H9 (cell line): ENCODE measurements around the gene RCC1. TPM values are rescaled to one million over a fixed set of nuclear protein-coding genes. Genes with fewer than 3 reads are reported as not detected.
A peak's percentile ranks its signal among the peaks of the same experiment; 100 is the strongest.

Source experiments
- DNase-seq: peaks from one replicate; pipeline ENCODE4 v3.0.0-alpha.2; 2017
- H2AFZ ChIP-seq: one replicate; pipeline ENCODE4 v1.6.1; 2013; ENCODE audit warnings: mild to moderate bottlenecking, low read length, control low read depth, moderate library complexity
- H2AK5ac ChIP-seq: 2 replicates; pipeline ENCODE4 v1.6.1; 2013; ENCODE audit warnings: low read length, control low read depth, mixed read lengths; ENCODE audit not compliant: insufficient read length
- H2BK120ac ChIP-seq: one replicate; pipeline ENCODE4 v1.6.1; 2013; ENCODE audit warnings: low read depth, mild to moderate bottlenecking, low read length, control low read depth, inconsistent platforms; ENCODE audit not compliant: poor library complexity, severe bottlenecking
- H2BK12ac ChIP-seq: 2 replicates; pipeline ENCODE4 v1.6.1; 2013; ENCODE audit warnings: low read length, control low read depth, mixed read lengths, low read depth; ENCODE audit not compliant: insufficient read length
- H2BK15ac ChIP-seq: 2 replicates; pipeline ENCODE4 v1.6.1; 2013; ENCODE audit warnings: low read depth, low read length, control low read depth
- H2BK20ac ChIP-seq: one replicate; pipeline ENCODE4 v1.6.1; 2013; ENCODE audit warnings: low read depth, mild to moderate bottlenecking, low read length, control low read depth, inconsistent platforms; ENCODE audit not compliant: poor library complexity, severe bottlenecking
- H2BK5ac ChIP-seq: 2 replicates; pipeline ENCODE4 v1.6.1; 2013; ENCODE audit warnings: low read length, control low read depth, mixed read lengths; ENCODE audit not compliant: insufficient read length
- H3K14ac ChIP-seq: 2 replicates; pipeline ENCODE4 v1.6.1; 2013; ENCODE audit warnings: low read length, control low read depth; ENCODE audit not compliant: insufficient read depth
- H3K18ac ChIP-seq: 2 replicates; pipeline ENCODE4 v1.6.1; 2013; ENCODE audit warnings: low read depth, mild to moderate bottlenecking, mixed read lengths, low read length, control low read depth; ENCODE audit not compliant: insufficient read length
- H3K23ac ChIP-seq: 2 replicates; pipeline ENCODE4 v1.6.1; 2013; ENCODE audit warnings: low read length, control low read depth, mixed read lengths, low read depth; ENCODE audit not compliant: insufficient read length
- H3K23me2 ChIP-seq: 2 replicates; pipeline ENCODE4 v1.6.1; 2013; ENCODE audit warnings: low read depth, mild to moderate bottlenecking, mixed read lengths, low read length, control low read depth; ENCODE audit not compliant: insufficient read length, poor library complexity, severe bottlenecking
- H3K27ac ChIP-seq: 2 replicates; pipeline ENCODE4 v1.5.1; 2013; ENCODE audit warnings: low read length, control low read depth, mixed read lengths, low read depth; ENCODE audit not compliant: insufficient read length
- H3K27me3 ChIP-seq: 2 replicates; pipeline ENCODE4 v1.6.1; 2013; ENCODE audit warnings: low read length, control low read depth, inconsistent platforms; ENCODE audit not compliant: insufficient read depth
- H3K4ac ChIP-seq: 2 replicates; pipeline ENCODE4 v1.6.1; 2013; ENCODE audit warnings: low read depth, mild to moderate bottlenecking, control low read depth, inconsistent platforms, low read length, moderate library complexity
- H3K4me1 ChIP-seq: 2 replicates; pipeline ENCODE4 v1.6.1; 2013; ENCODE audit warnings: low read length, control low read depth, inconsistent platforms; ENCODE audit not compliant: insufficient read depth
- H3K4me2 ChIP-seq: 2 replicates; pipeline ENCODE4 v1.6.1; 2013; ENCODE audit warnings: low read length, control low read depth, mixed read lengths; ENCODE audit not compliant: insufficient read length, insufficient read depth
- H3K56ac ChIP-seq: 2 replicates; pipeline ENCODE4 v1.6.1; 2013; ENCODE audit warnings: low read depth, mild to moderate bottlenecking, mixed read lengths, low read length, control low read depth; ENCODE audit not compliant: insufficient read length
- H3K79me1 ChIP-seq: 2 replicates; pipeline ENCODE4 v1.6.1; 2013; ENCODE audit warnings: low read depth, mild to moderate bottlenecking, moderate library complexity, low read length, control low read depth, inconsistent platforms; ENCODE audit not compliant: insufficient read depth, poor library complexity, severe bottlenecking
- H3K79me2 ChIP-seq: 2 replicates; pipeline ENCODE4 v1.6.1; 2013; ENCODE audit warnings: low read length, control low read depth, inconsistent platforms; ENCODE audit not compliant: insufficient read depth
- H3K9ac ChIP-seq: 2 replicates; pipeline ENCODE4 v1.6.1; 2013; ENCODE audit warnings: low read length, control low read depth, mixed read lengths; ENCODE audit not compliant: insufficient read length; ENCODE audit errors: extremely low read depth
- H3K9me3 ChIP-seq: one replicate; pipeline ENCODE4 v1.6.1; 2013; ENCODE audit warnings: low read depth, low read length, inconsistent platforms; ENCODE audit not compliant: control insufficient read depth
- H3T11ph ChIP-seq: one replicate; pipeline ENCODE4 v1.6.1; 2013; ENCODE audit warnings: mild to moderate bottlenecking, low read length, control low read depth, inconsistent platforms
- H4K20me1 ChIP-seq: one replicate; pipeline ENCODE4 v1.6.1; 2013; ENCODE audit not compliant: control insufficient read depth, insufficient read length, insufficient read depth
- H4K5ac ChIP-seq: 2 replicates; pipeline ENCODE4 v1.6.1; 2013; ENCODE audit warnings: low read depth, mild to moderate bottlenecking, mixed read lengths, low read length, control low read depth; ENCODE audit not compliant: insufficient read length
- H4K8ac ChIP-seq: replicated peaks from 2 replicates; pipeline ENCODE4 v1.6.1; 2013; ENCODE audit warnings: low read length, control low read depth, mixed read lengths, low read depth; ENCODE audit not compliant: insufficient read length
- H4K91ac ChIP-seq: 2 replicates; pipeline ENCODE4 v1.6.1; 2013; ENCODE audit warnings: low read depth, mild to moderate bottlenecking, moderate library complexity, mixed read lengths, low read length, control low read depth; ENCODE audit not compliant: insufficient read length
- H3K27ac Mint-ChIP-seq, 3 experiments: 2 replicates in 2 of 3; 3 replicates in 1 of 3; pipeline ENCODE4 v1.8.0; 2020 to 2021; ENCODE audit warnings: mixed read lengths in 3 of 3, mild to moderate bottlenecking in 1 of 3, moderate library complexity in 1 of 3
- H3K27me3 Mint-ChIP-seq: 2 replicates; pipeline ENCODE4 v1.8.0; 2021; ENCODE audit warnings: low read depth, mild to moderate bottlenecking, moderate library complexity, mixed read lengths
- H3K36me3 Mint-ChIP-seq, 3 experiments: 2 replicates in 2 of 3; 3 replicates in 1 of 3; pipeline ENCODE4 v1.8.0; 2020 to 2021; ENCODE audit warnings: low read depth in 3 of 3, mixed read lengths in 3 of 3; ENCODE audit not compliant: insufficient read depth in 1 of 3
- H3K4me1 Mint-ChIP-seq, 2 experiments: 2 replicates each; pipeline ENCODE4 v1.8.0; 2020; ENCODE audit warnings: mixed read lengths in 2 of 2
- H3K4me3 Mint-ChIP-seq, 2 experiments: 2 replicates in 1 of 2; 3 replicates in 1 of 2; pipeline ENCODE4 v1.8.0; 2020 to 2021; ENCODE audit warnings: mild to moderate bottlenecking in 2 of 2, mixed read lengths in 2 of 2, moderate library complexity in 1 of 2
- H3K9me3 Mint-ChIP-seq, 2 experiments: 2 replicates in 1 of 2; 3 replicates in 1 of 2; pipeline ENCODE4 v1.8.0; 2020; ENCODE audit warnings: mild to moderate bottlenecking in 2 of 2, mixed read lengths in 2 of 2, moderate library complexity in 1 of 2
- WGBS: extraction: QIAGEN DNeasy Blood & Tissue Kit; methylation state at CpG from one replicate; pipeline ENCODE4 v1.1.7; 2013; ENCODE audit warnings: missing lambda C conversion rate, low lambda C conversion rate, mixed read lengths; ENCODE audit not compliant: insufficient read length; ENCODE audit errors: extremely low coverage; 5-methylcytosine and 5-hydroxymethylcytosine counted together
- total RNA-seq: library from RNA; stranded (reverse); gene quantifications from 2 replicates; pipeline ENCODE4 v1.2.1, GENCODE V29; 2021
- TF ChIP-seq, protein P1 (sequence below): fragments of 200-600 bp; sonication (generic); conservative IDR thresholded peaks from 3 replicates; pipeline ENCODE4 v1.8.0; 2021; ENCODE audit warnings: antibody characterized with exemption, mild to moderate bottlenecking

RCC1 gene
- total RNA-seq, 1 experiment from 2014 or later, result 93.6 TPM

DNA sequence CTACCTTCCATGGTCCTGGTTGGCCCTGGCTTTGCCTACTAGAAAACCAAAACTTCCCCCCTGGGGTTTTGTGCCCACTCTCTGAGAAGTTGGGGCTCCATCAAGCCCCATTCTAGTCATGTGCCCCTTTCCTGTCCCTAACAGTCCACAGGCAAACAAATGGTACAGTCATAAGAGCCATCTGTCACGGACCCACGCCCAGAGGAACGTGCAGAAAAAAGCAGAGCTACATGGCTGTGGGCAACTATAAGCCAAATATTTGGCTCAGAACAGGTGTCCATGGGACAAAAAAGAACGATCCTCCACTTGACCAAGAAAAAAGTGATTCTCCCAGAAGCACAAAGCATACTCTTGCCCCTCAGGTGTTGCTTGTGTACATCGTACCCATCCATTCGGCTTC lies 32.4 kb downstream of the RCC1 start:
- Mint-ChIP-seq H3K27ac (peak overlapping the region in 1 of 3 experiments; percentile 79; a peak in 1 of 7 replicates), H3K4me3 (no peak overlapping the region), H3K9me3 (no peaks in the 10 kb centered on the region), H3K36me3 (peaks cover 32 to 51% (median 47%) of the 10 kb centered on the region in 3 experiments), H3K4me1 (no peaks in the 10 kb centered on the region), H3K27me3 (no peaks in the 10 kb centered on the region)
- no peak overlapping the region for H2AFZ ChIP-seq
- no peak for DNase-seq
- TF ChIP-seq, protein P1, sequence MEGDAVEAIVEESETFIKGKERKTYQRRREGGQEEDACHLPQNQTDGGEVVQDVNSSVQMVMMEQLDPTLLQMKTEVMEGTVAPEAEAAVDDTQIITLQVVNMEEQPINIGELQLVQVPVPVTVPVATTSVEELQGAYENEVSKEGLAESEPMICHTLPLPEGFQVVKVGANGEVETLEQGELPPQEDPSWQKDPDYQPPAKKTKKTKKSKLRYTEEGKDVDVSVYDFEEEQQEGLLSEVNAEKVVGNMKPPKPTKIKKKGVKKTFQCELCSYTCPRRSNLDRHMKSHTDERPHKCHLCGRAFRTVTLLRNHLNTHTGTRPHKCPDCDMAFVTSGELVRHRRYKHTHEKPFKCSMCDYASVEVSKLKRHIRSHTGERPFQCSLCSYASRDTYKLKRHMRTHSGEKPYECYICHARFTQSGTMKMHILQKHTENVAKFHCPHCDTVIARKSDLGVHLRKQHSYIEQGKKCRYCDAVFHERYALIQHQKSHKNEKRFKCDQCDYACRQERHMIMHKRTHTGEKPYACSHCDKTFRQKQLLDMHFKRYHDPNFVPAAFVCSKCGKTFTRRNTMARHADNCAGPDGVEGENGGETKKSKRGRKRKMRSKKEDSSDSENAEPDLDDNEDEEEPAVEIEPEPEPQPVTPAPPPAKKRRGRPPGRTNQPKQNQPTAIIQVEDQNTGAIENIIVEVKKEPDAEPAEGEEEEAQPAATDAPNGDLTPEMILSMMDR, result no peak
- H2BK120ac ChIP-seq, result no peak overlapping the region
- no peak overlapping the region for H3K14ac ChIP-seq
- H4K8ac ChIP-seq, result no peak overlapping the region
- no peaks in the 10 kb centered on the region for H4K20me1 ChIP-seq
- H3K27ac ChIP-seq, result no peak overlapping the region
- H3K56ac ChIP-seq, result no peak overlapping the region
- H2BK5ac ChIP-seq, result no peak overlapping the region
- H3K4me1 ChIP-seq, result no peaks in the 10 kb centered on the region
- H3K23ac ChIP-seq, result no peak overlapping the region
- no peaks in the 10 kb centered on the region for H3K79me2 ChIP-seq
- no peak overlapping the region for H3K18ac ChIP-seq
- H3T11ph ChIP-seq, result no peak overlapping the region
- no peak overlapping the region for H3K4ac ChIP-seq
- H3K4me2 ChIP-seq, result no peak overlapping the region
- no peak overlapping the region for H2AK5ac ChIP-seq
- H2BK15ac ChIP-seq, result no peak overlapping the region
- no peak overlapping the region for H2BK12ac ChIP-seq
- no peaks in the 10 kb centered on the region for H3K79me1 ChIP-seq
- H3K9ac ChIP-seq, result no peak overlapping the region
- no peaks in the 10 kb centered on the region for H3K27me3 ChIP-seq
- H2BK20ac ChIP-seq, result no peak overlapping the region
- no peaks in the 10 kb centered on the region for H3K23me2 ChIP-seq
- no peak overlapping the region for H4K5ac ChIP-seq
- H3K9me3 ChIP-seq, result no peaks in the 10 kb centered on the region
- no peak overlapping the region for H4K91ac ChIP-seq
- WGBS, result no CpG with 5 or more reads among the region's 6 CpGs
